H9 (cell line): ENCODE results near the gene DEDD2. TPM values are rescaled to one million over a fixed set of nuclear protein-coding genes. Genes with fewer than 3 reads are reported as not detected.

Source experiments
- DNase-seq: peaks from one replicate; pipeline ENCODE4 v3.0.0-alpha.2; 2017
- H2AFZ ChIP-seq: one replicate; pipeline ENCODE4 v1.6.1; 2013; ENCODE audit warnings: mild to moderate bottlenecking, low read length, control low read depth, moderate library complexity
- H2AK5ac ChIP-seq: 2 replicates; pipeline ENCODE4 v1.6.1; 2013; ENCODE audit warnings: low read length, control low read depth, mixed read lengths; ENCODE audit not compliant: insufficient read length
- H2BK120ac ChIP-seq: one replicate; pipeline ENCODE4 v1.6.1; 2013; ENCODE audit warnings: low read depth, mild to moderate bottlenecking, low read length, control low read depth, inconsistent platforms; ENCODE audit not compliant: poor library complexity, severe bottlenecking
- H2BK12ac ChIP-seq: 2 replicates; pipeline ENCODE4 v1.6.1; 2013; ENCODE audit warnings: low read length, control low read depth, mixed read lengths, low read depth; ENCODE audit not compliant: insufficient read length
- H2BK15ac ChIP-seq: 2 replicates; pipeline ENCODE4 v1.6.1; 2013; ENCODE audit warnings: low read depth, low read length, control low read depth
- H2BK20ac ChIP-seq: one replicate; pipeline ENCODE4 v1.6.1; 2013; ENCODE audit warnings: low read depth, mild to moderate bottlenecking, low read length, control low read depth, inconsistent platforms; ENCODE audit not compliant: poor library complexity, severe bottlenecking
- H2BK5ac ChIP-seq: 2 replicates; pipeline ENCODE4 v1.6.1; 2013; ENCODE audit warnings: low read length, control low read depth, mixed read lengths; ENCODE audit not compliant: insufficient read length
- H3K14ac ChIP-seq: 2 replicates; pipeline ENCODE4 v1.6.1; 2013; ENCODE audit warnings: low read length, control low read depth; ENCODE audit not compliant: insufficient read depth
- H3K18ac ChIP-seq: 2 replicates; pipeline ENCODE4 v1.6.1; 2013; ENCODE audit warnings: low read depth, mild to moderate bottlenecking, mixed read lengths, low read length, control low read depth; ENCODE audit not compliant: insufficient read length
- H3K23ac ChIP-seq: 2 replicates; pipeline ENCODE4 v1.6.1; 2013; ENCODE audit warnings: low read length, control low read depth, mixed read lengths, low read depth; ENCODE audit not compliant: insufficient read length
- H3K23me2 ChIP-seq: 2 replicates; pipeline ENCODE4 v1.6.1; 2013; ENCODE audit warnings: low read depth, mild to moderate bottlenecking, mixed read lengths, low read length, control low read depth; ENCODE audit not compliant: insufficient read length, poor library complexity, severe bottlenecking
- H3K27ac ChIP-seq: 2 replicates; pipeline ENCODE4 v1.5.1; 2013; ENCODE audit warnings: low read length, control low read depth, mixed read lengths, low read depth; ENCODE audit not compliant: insufficient read length
- H3K27me3 ChIP-seq: 2 replicates; pipeline ENCODE4 v1.6.1; 2013; ENCODE audit warnings: low read length, control low read depth, inconsistent platforms; ENCODE audit not compliant: insufficient read depth
- H3K4ac ChIP-seq: 2 replicates; pipeline ENCODE4 v1.6.1; 2013; ENCODE audit warnings: low read depth, mild to moderate bottlenecking, control low read depth, inconsistent platforms, low read length, moderate library complexity
- H3K4me1 ChIP-seq: 2 replicates; pipeline ENCODE4 v1.6.1; 2013; ENCODE audit warnings: low read length, control low read depth, inconsistent platforms; ENCODE audit not compliant: insufficient read depth
- H3K4me2 ChIP-seq: 2 replicates; pipeline ENCODE4 v1.6.1; 2013; ENCODE audit warnings: low read length, control low read depth, mixed read lengths; ENCODE audit not compliant: insufficient read length, insufficient read depth
- H3K56ac ChIP-seq: 2 replicates; pipeline ENCODE4 v1.6.1; 2013; ENCODE audit warnings: low read depth, mild to moderate bottlenecking, mixed read lengths, low read length, control low read depth; ENCODE audit not compliant: insufficient read length
- H3K79me1 ChIP-seq: 2 replicates; pipeline ENCODE4 v1.6.1; 2013; ENCODE audit warnings: low read depth, mild to moderate bottlenecking, moderate library complexity, low read length, control low read depth, inconsistent platforms; ENCODE audit not compliant: insufficient read depth, poor library complexity, severe bottlenecking
- H3K79me2 ChIP-seq: 2 replicates; pipeline ENCODE4 v1.6.1; 2013; ENCODE audit warnings: low read length, control low read depth, inconsistent platforms; ENCODE audit not compliant: insufficient read depth
- H3K9ac ChIP-seq: 2 replicates; pipeline ENCODE4 v1.6.1; 2013; ENCODE audit warnings: low read length, control low read depth, mixed read lengths; ENCODE audit not compliant: insufficient read length; ENCODE audit errors: extremely low read depth
- H3K9me3 ChIP-seq: one replicate; pipeline ENCODE4 v1.6.1; 2013; ENCODE audit warnings: low read depth, low read length, inconsistent platforms; ENCODE audit not compliant: control insufficient read depth
- H3T11ph ChIP-seq: one replicate; pipeline ENCODE4 v1.6.1; 2013; ENCODE audit warnings: mild to moderate bottlenecking, low read length, control low read depth, inconsistent platforms
- H4K20me1 ChIP-seq: one replicate; pipeline ENCODE4 v1.6.1; 2013; ENCODE audit not compliant: control insufficient read depth, insufficient read length, insufficient read depth
- H4K5ac ChIP-seq: 2 replicates; pipeline ENCODE4 v1.6.1; 2013; ENCODE audit warnings: low read depth, mild to moderate bottlenecking, mixed read lengths, low read length, control low read depth; ENCODE audit not compliant: insufficient read length
- H4K8ac ChIP-seq: replicated peaks from 2 replicates; pipeline ENCODE4 v1.6.1; 2013; ENCODE audit warnings: low read length, control low read depth, mixed read lengths, low read depth; ENCODE audit not compliant: insufficient read length
- H4K91ac ChIP-seq: 2 replicates; pipeline ENCODE4 v1.6.1; 2013; ENCODE audit warnings: low read depth, mild to moderate bottlenecking, moderate library complexity, mixed read lengths, low read length, control low read depth; ENCODE audit not compliant: insufficient read length
- H3K27ac Mint-ChIP-seq, 3 experiments: 2 replicates in 2 of 3; 3 replicates in 1 of 3; pipeline ENCODE4 v1.8.0; 2020 to 2021; ENCODE audit warnings: mixed read lengths in 3 of 3, mild to moderate bottlenecking in 1 of 3, moderate library complexity in 1 of 3
- H3K27me3 Mint-ChIP-seq: 2 replicates; pipeline ENCODE4 v1.8.0; 2021; ENCODE audit warnings: low read depth, mild to moderate bottlenecking, moderate library complexity, mixed read lengths
- H3K36me3 Mint-ChIP-seq, 3 experiments: 2 replicates in 2 of 3; 3 replicates in 1 of 3; pipeline ENCODE4 v1.8.0; 2020 to 2021; ENCODE audit warnings: low read depth in 3 of 3, mixed read lengths in 3 of 3; ENCODE audit not compliant: insufficient read depth in 1 of 3
- H3K4me1 Mint-ChIP-seq, 2 experiments: 2 replicates each; pipeline ENCODE4 v1.8.0; 2020; ENCODE audit warnings: mixed read lengths in 2 of 2
- H3K4me3 Mint-ChIP-seq, 2 experiments: 2 replicates in 1 of 2; 3 replicates in 1 of 2; pipeline ENCODE4 v1.8.0; 2020 to 2021; ENCODE audit warnings: mild to moderate bottlenecking in 2 of 2, mixed read lengths in 2 of 2, moderate library complexity in 1 of 2
- H3K9me3 Mint-ChIP-seq, 2 experiments: 2 replicates in 1 of 2; 3 replicates in 1 of 2; pipeline ENCODE4 v1.8.0; 2020; ENCODE audit warnings: mild to moderate bottlenecking in 2 of 2, mixed read lengths in 2 of 2, moderate library complexity in 1 of 2
- WGBS: extraction: QIAGEN DNeasy Blood & Tissue Kit; methylation state at CpG from one replicate; pipeline ENCODE4 v1.1.7; 2013; ENCODE audit warnings: missing lambda C conversion rate, low lambda C conversion rate, mixed read lengths; ENCODE audit not compliant: insufficient read length; ENCODE audit errors: extremely low coverage; 5-methylcytosine and 5-hydroxymethylcytosine counted together
- total RNA-seq: library from RNA; stranded (reverse); gene quantifications from 2 replicates; pipeline ENCODE4 v1.2.1, GENCODE V29; 2021
- TF ChIP-seq, protein P1 (sequence below): fragments of 200-600 bp; sonication (generic); conservative IDR thresholded peaks from 3 replicates; pipeline ENCODE4 v1.8.0; 2021; ENCODE audit warnings: antibody characterized with exemption, mild to moderate bottlenecking

DEDD2 gene
- total RNA-seq, 1 experiment from 2014 or later, result 32.3 TPM

GRCh38 chr19:42202290-42202880, 15.1 kb downstream of the DEDD2 start:
- Histone ChIP-seq H3K79me2 (peaks cover 6% of the 10 kb centered on the region; the same call in 1 of the 2 replicates), H3K4ac (no peak overlapping the region), H3K23me2 (peaks cover 2% of the 10 kb centered on the region), H2BK5ac (no peak overlapping the region), H3K14ac (no peak overlapping the region), H3K23ac (no peak overlapping the region), H2BK15ac (no peak overlapping the region), H2AK5ac (no peak overlapping the region), H3K9ac (no peak overlapping the region), H3K27me3 (no peaks in the 10 kb centered on the region), H2BK12ac (no peak overlapping the region), H3T11ph (no peak overlapping the region), H2BK120ac (no peak overlapping the region), H3K4me1 (no peaks in the 10 kb centered on the region; the same call in 1 of the 2 replicates), H3K27ac (no peak overlapping the region), H4K8ac (no peak overlapping the region), H4K5ac (no peak overlapping the region), H3K9me3 (no peaks in the 10 kb centered on the region), H3K18ac (no peak overlapping the region), H4K91ac (no peak overlapping the region), H4K20me1 (no peaks in the 10 kb centered on the region), H3K56ac (no peak overlapping the region), H3K79me1 (peaks cover 4% of the 10 kb centered on the region), H2BK20ac (no peak overlapping the region), H3K4me2 (no peak overlapping the region), H2AFZ (no peak overlapping the region)
- TF ChIP-seq, protein P1, sequence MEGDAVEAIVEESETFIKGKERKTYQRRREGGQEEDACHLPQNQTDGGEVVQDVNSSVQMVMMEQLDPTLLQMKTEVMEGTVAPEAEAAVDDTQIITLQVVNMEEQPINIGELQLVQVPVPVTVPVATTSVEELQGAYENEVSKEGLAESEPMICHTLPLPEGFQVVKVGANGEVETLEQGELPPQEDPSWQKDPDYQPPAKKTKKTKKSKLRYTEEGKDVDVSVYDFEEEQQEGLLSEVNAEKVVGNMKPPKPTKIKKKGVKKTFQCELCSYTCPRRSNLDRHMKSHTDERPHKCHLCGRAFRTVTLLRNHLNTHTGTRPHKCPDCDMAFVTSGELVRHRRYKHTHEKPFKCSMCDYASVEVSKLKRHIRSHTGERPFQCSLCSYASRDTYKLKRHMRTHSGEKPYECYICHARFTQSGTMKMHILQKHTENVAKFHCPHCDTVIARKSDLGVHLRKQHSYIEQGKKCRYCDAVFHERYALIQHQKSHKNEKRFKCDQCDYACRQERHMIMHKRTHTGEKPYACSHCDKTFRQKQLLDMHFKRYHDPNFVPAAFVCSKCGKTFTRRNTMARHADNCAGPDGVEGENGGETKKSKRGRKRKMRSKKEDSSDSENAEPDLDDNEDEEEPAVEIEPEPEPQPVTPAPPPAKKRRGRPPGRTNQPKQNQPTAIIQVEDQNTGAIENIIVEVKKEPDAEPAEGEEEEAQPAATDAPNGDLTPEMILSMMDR, result no peak
- Mint-ChIP-seq H3K36me3 (peaks cover 48 to 92% (median 87%) of the 10 kb centered on the region in 3 experiments), H3K4me3 (no peak overlapping the region), H3K27me3 (no peaks in the 10 kb centered on the region), H3K27ac (peak overlapping the region; percentile 45 to 59 (median 55); a peak in 5 of 7 replicates), H3K9me3 (no peaks in the 10 kb centered on the region), H3K4me1 (peaks cover 39 to 58% of the 10 kb centered on the region in 2 experiments)
- DNase-seq, result no peak
- WGBS, result no CpG with 5 or more reads among the region's 5 CpGs
